Activated CD8-positive, alpha-beta memory T cell treated with anti-CD3 and anti-CD28 coated beads, Interleukin-2, amount 50 U/mL, for 24 hours (primary cell): ENCODE results near the gene TMPRSS12.
"Not testable (repeated sequence)": the region's sequence is repeated elsewhere in the genome, so short reads cannot be mapped to it uniquely, and the experiment has no call there.

ENCODE experiments used
- DNase-seq: peaks from one replicate; pipeline ENCODE4 v3.0.0-alpha.2; 2020; ENCODE audit errors: extremely low read depth

TMPRSS12 gene

GRCh38 chr12:50926932-50927331 is 84.2 kb downstream of the TMPRSS12 start:
- DNase-seq: not testable (repeated sequence)

- no peak for DNase-seq
Observed at GRCh38 chr12:50927356-50927755, 84.6 kb downstream of the TMPRSS12 start.

DNA sequence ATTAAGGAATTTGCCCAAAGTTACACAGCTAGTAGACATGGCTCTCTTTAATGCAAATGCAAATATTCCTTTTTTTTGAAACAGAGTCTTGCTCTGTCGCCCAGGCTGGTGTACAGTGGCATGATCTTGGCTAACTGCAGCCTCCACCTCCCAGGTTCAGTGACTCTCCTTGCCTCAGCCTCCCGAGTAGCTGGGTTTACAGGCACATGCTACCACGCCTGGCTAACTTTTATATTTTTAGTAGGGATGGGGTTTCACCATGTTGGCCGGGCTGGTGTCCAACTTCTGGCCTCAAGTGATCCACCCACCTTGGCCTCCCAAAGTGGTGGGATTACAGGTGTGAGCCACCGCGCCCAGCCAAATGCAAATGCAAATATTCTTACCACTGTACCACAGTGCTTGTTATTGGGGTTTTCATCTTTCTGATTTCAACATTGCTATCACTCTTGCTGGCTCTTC is 85.1 kb downstream of the TMPRSS12 start:
- no peak for DNase-seq

DNA sequence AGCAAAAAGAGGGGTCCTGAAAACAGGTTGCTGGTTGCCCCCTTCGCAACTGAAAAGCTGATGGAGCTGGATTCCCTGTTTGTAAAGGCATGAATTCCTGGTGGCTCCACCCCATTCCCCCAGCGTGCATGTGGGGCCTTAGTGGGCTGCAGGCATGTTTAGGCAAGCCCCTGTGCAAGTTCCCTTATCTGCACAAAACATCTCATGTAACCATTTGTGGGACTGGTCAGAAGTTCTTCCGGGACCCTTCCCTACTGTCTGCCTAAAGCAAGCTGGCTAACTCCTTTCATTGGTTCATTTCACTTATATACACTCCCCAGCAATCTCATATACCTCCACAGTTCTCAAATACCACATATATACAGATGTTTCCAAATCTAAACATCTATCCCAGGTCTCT is 85.7 kb downstream of the TMPRSS12 start:
- DNase-seq: no peak

- no peak for DNase-seq
Observed at GRCh38 chr12:50929831-50930230, 87.1 kb downstream of the TMPRSS12 start.

DNA sequence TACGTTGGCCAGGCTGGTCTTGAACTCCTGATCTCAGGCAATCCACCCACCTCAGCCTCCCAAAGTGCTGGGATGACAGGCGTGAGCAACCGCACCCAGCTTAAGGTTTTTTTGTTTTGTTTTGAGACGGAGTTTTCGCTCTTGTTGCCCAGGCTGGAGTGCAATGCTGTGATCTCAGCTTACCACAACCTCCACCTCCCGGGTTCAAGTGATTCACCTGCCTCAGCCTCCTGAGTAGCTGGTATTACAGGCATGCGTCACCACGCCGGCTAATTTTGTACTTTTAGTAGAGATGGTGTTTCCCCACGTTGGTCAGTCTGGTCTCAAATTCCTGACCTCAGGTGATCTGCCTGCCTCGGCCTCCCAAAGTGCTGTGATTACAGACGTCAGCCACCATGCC is 87.8 kb downstream of the TMPRSS12 start:
- DNase-seq: not testable (repeated sequence)

GRCh38 chr12:50932787-50933280 is 90.1 kb downstream of the TMPRSS12 start:
- no peak for DNase-seq

DNA sequence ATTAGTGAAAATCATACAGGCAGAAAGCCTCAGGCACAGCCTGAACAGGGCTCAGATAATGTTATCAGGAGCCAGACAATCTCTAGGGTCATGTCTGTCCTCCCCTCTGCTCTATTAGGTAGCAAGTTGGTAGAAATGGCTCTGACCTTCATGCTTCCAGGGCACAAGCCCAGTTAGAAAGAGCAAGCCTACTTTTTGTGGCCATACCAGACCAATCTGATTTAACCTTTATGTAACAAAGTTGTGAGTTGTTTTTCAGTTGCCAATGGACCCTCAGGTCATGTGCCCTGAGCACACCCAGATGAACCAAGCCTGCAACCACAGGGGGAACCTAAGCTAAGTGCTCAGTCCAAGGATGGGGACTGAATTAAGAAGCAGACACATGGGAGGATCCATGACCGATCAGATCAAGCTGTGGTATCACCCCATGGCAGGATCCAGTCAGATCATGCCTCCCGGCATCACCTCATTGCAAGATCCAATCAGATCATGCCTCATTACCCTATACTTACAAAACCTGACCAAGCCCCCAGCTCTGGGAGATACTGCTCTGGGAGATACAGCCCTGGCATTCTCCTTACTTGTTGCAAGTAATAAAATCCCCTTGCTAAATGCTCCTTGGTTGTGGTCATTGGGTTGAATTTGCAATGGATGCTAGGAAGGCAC is 90.9 kb downstream of the TMPRSS12 start:
- no peak for DNase-seq

- DNase-seq: no peak
Observed at GRCh38 chr12:50934371-50934851, 91.7 kb downstream of the TMPRSS12 start.

- DNase-seq: no peak
Observed at GRCh38 chr12:50934981-50935807, 92.5 kb downstream of the TMPRSS12 start.

DNA sequence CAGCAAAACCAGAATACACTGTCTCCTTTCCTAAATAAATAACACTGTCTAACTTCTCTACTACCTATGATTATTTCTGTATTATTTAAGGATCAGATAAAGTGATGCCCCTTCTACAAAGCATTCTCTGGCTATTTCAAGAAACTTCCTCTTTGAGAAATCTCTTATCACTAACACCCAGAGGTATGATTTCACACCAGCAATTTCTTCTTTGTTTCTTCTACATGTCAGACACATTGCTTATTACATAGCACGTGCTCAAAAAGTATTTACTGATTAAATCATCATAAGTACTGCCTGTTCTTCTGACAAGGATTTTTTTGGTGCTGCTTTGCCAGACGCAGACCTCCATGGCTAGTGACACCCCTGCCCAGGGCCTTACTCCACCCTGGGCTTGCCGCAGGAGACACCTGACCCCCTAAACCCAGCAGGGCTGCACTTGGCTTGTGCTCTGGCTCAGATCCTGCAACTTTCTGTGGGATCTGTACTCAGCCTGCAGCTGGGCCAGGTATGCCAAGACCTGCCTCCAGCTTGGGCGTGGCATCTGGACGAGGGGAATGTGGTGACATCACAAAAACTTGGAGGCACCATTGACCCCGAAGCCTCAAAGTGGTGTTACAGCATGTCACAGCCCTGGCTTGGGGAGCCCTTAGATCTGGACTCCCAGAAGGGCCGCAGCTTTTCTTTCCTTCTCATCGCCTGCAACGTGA is 94.2 kb downstream of the TMPRSS12 start:
- DNase-seq: no peak
